GM21447 (cell line): ENCODE measurements around the gene NOP16.
A peak's percentile ranks its signal among the peaks of the same experiment; 100 is the strongest.

Experiments used
- ATAC-seq: cut with Tn5 transposase; IDR thresholded peaks from one replicate; pipeline ENCODE4 v1.9.1; 2021; ENCODE audit not compliant: unreplicated experiment

Gene NOP16

DNA sequence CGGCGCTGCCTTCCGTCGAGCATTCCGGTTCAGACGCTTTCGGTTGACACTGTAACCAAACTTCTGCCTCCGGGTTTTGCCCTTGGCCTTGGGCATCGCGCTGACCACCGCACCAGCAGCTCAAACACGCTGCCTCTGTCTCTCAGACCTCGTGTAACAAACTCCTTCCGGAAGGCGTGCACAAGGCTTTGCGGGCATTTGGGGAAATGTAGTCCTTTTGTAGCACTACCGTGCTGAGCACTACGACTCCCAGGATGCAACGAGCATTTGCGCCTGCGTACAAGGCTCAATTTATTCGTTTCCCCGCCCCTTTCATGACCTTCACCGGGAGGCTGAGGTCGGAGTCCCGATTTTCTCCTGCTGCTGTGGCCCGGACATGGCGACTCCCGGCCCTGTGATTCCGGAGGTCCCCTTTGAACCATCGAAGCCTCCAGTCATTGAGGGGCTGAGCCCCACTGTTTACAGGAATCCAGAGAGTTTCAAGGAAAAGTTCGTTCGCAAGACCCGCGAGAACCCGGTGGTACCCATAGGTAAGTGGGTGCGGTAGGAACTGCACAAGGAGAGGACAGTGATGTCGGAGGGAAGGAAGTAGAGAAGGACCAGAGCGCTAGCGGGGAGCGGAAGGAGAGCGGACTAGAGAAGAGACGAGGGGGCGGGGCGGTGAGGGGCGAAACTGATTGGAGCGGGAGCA, at the start of gene NOP16, which contains the start of gene HIGD2A:
Gene NOP16 (minus strand): TSS at position 155 of the 691 bp plus-strand sequence. CDS start 59 bp downstream, at position 96.
Gene HIGD2A (plus strand): TSS at position 308 of the 691 bp plus-strand sequence. CDS start 69 bp downstream, at position 377.
- ATAC-seq: peak; percentile 92

GRCh38 chr5:176436656-176437055, 48.3 kb upstream of the NOP16 start:
- no peak for ATAC-seq

DNA sequence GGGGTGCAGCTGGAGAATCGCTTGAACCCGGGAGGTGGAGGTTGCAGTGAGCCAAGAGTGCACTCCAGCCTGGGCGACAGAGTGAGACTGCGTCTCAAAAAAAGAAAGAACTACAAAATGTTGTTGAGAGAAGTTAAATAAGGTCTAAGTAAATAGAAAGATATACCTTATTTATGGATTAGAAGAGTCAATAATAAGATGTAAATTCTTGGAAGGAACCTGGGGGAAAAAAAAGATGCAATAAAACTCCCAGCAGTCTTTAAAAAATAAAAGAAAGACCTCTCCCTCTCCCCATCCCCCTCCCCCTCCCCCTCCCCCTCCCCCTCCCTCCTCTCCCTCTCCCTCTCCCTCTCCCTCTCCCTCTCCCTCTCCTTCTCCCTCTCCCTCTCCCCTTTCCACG, 44.3 kb upstream of the NOP16 start:
- ATAC-seq: no peak

- no peak for ATAC-seq
These were observed 41.6 kb upstream of the NOP16 start for GRCh38 chr5:176429972-176430371.

- no peak for ATAC-seq
These were observed 39.6 kb upstream of the NOP16 start for GRCh38 chr5:176427971-176428370.

DNA sequence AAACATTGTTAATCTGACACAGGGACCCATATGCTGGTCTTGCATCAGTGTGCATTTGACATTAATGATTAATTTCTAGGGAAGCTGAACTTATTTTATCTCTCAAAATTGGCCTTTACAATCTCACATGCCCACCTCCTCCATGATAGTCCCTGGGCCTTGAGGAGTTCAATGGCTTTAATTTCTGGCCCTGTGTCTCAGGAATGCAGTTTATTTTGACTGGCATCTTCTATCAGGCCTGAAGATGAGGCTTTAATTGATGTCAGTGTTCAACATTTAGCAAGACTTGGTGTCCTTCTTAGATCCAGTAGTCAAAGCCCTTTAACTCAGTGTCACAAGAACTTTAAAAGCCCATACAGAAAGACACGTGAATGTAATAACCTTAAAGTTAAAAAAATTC, 38.5 kb upstream of the NOP16 start:
- no peak for ATAC-seq

GRCh38 chr5:176425791-176426190, 37.4 kb upstream of the NOP16 start:
- no peak for ATAC-seq

DNA sequence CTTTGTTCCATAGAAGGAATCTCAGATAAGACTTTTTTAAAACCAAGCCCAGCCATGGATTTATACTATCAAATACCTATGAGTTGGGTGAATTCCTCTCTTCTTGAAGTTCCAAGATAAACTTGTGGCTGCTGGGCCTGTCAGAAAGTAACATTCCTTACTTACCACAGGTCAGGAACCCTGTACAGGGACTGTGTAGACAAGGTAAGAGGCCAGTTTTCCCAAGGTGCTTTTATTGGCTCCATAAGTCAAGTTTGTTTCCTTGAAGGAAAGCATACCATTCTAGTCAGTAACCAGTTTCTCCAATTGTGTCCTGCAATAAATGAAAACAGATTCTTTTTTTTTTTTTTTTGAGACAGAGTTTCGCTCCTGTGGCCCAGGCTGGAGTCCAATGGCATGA, 36.7 kb upstream of the NOP16 start:
- no peak for ATAC-seq

GRCh38 chr5:176424181-176424580, 35.8 kb upstream of the NOP16 start:
- no peak for ATAC-seq

DNA sequence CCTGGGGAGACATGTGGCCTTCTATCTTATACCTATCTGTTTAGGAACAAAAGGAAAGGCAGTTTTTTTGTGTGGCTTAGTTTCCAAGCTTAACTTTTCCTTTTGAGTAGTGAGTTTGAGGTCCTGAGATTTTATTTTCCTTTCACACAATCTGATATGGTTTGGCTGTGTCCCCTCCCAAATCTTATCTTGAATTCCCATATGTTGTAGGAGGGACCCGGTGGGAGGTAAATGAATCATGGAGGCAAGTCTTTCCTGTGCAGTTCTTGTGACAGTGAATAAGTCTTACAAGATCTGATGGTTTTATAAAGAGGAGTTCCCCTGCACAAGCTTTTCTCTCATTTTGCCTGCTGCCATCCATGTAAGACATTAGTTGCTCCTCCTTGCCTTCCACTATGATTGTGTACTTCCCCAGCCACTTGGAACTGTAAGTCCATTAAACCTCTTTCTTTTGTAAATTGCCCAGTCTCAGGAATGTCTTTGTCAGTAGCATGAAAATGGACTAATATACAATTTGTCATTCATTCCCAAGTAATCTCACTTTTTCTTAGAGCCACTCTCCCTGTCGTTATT, 32.7 kb upstream of the NOP16 start:
- ATAC-seq: no peak

GRCh38 chr5:176420086-176420485, 31.7 kb upstream of the NOP16 start:
- no peak for ATAC-seq

GRCh38 chr5:176418251-176418650, 29.9 kb upstream of the NOP16 start:
- ATAC-seq: no peak

GRCh38 chr5:176416965-176417364, 28.6 kb upstream of the NOP16 start:
- no peak for ATAC-seq

DNA sequence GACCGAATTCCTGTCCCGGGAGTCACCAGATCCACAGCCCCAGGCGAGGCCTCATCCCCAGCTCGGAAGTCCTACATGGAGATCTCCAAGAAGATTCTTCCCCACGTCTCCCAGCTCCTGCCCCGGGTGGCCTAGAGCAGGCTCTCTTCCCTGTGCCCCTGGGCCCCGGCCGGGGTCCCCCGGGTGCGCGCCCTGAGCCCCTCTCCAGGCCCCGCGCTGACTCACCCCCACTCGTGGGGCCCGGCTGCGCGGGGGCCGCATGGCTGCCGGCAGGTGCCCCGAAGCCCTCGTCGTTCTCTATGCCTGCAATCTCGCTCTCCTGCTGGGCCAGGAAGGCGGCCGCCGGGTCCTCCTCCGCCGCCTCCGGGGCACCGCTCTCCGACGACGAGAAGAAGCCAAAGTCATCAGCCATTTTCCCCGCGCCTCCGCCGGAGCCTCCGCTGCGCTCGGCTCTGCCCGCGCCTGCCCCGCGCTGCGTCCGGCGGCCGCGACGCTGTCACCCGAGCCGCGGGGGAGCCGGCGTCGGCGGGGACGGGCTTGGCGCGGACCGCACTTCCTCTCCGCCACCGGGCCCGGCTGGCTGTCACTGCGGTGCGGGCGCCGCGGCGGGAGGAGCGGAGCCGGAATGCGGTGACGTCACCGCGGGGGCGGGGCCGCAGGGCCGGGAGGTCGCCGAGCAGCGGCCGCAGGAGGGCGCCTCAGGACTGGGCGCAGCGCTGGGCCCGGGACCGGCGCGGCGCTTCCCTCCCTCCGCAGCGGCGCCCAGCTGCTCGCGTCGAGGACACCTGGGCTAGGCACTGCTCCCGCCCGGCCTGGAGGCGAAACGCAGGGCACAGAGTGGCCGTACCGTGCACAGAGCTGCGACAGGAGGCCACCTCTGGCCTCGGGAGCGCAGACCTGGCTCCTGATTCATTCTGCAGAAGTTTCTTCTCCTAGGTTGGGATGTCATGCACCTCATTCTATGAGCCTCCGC, 27.8 kb upstream of the NOP16 start, which contains the start of gene CLTB:
Gene CLTB (minus strand): TSS at position 588 of the 973 bp plus-strand sequence. CDS start 176 bp downstream, at position 412.
- ATAC-seq: peak; percentile 89

- ATAC-seq: peak; percentile 7
These were observed 27.0 kb upstream of the NOP16 start for GRCh38 chr5:176415240-176415951.

DNA sequence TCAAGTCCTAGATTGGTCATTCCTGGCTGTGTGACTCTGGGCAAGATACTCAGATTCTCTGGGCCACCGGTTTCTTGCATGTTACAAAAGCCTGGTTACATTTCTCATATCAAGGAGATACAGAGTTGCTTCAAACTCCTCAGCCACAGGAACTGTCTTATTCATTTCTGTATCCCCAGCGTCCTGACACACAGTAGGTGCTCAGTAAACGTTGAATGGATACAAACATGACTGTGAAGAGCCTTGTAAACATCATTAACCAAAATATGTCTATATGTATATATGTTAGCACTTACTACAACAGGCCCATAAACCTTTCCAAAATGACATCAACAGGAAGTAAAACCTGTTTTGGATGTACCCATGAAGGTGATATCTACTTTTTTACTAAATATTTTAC, 26.3 kb upstream of the NOP16 start:
- no peak for ATAC-seq

- no peak for ATAC-seq
These were observed 25.4 kb upstream of the NOP16 start for GRCh38 chr5:176413709-176414191.

DNA sequence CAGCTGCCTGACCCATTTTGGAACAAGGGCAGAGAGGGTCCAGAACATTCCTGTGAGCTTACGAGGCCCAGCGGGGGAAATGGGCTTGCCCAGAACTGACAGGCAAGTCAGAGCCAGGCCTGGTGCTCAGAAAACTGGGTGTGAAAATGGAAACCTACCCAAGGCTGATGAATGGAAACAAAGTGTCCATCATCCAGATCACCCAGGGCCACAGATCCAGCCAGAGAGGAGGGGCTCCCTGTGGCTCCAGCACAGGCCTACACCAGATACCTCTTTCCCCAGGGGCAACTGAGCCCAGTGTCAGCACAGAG, 24.8 kb upstream of the NOP16 start:
- no peak for ATAC-seq

DNA sequence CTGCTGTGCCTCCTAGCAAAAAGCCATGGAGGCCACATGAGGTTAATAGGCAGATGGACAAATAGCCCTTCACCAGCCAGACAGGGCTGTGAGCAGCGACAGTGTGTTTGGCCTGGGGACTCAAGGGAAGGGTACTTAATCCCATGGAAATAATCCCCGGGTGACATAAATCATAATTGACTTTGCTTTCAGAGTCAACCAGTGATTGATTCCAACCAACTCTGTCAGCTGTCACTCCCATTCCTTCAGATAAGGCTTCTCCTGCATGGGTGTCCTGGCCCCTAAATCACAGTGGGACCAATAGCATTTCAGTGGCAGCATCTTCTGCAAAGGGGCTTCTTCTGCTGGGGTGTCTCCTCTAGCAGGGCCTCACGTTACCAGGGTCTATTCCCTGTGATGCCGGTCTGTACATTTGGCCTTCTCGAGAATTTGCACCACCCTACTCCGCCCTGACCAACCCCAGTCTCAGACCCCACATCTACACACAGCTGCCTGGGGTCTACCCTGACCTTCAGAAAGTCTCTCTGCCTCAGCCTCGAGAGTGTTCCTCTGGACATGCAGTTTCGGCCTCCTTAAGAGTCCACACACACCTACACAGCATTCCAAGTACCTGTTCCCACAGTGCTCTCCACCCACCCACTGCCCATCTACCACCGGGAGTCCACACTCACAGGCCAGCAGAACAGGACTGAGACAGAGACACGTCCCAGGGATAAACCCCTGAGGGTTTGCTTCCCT, 24.3 kb upstream of the NOP16 start:
- ATAC-seq: no peak
